Measurements from ENCODE around the gene ZNF865. TPM values are rescaled to one million over a fixed set of nuclear protein-coding genes. Genes with fewer than 3 reads are reported as not detected.

ZNF865 gene
- total and polyA plus RNA-seq, 2 of the 4 experiments (the other 2 are of a cell fraction): under 0.01 to 4.6 TPM

GRCh38 chr19:55632463-55632834 lies 27.0 kb downstream of the ZNF865 start:
- Histone ChIP-seq H4K20me1 (ENCODE audit: insufficient read depth, low read length) (0 out of 2 replicates have a peak, but pooled peaks cover 9% of the 10 kb centered on the region), H4K5ac (ENCODE audit: low read depth, low read length) (peak overlapping the region; percentile 85), H3K36me3 (ENCODE audit: control insufficient read depth, insufficient read depth, low read length) (no peaks in the 10 kb centered on the region), H4K91ac (ENCODE audit: insufficient read depth, low read depth, low read length) (no peak overlapping the region; the same call in 1 of the 2 replicates), H3K27me3 (ENCODE audit: control insufficient read depth, insufficient read depth, low read length) (no peaks in the 10 kb centered on the region), H3K9me3 (ENCODE audit: control insufficient read depth, insufficient read depth, low read length) (no peaks in the 10 kb centered on the region), H3K4me2 (ENCODE audit: low read depth, low read length) (no peak overlapping the region), H3K56ac (ENCODE audit: extremely low read depth, insufficient read depth, low read length) (no peak overlapping the region), H2BK15ac (ENCODE audit: low read depth, low read length) (0 out of 3 replicates have a peak overlapping the region, but pooled peaks have one; percentile 12), H3K14ac (replicated peaks; ENCODE audit: low read depth, low read length) (no peak overlapping the region), H3K79me1 (ENCODE audit: low read depth in 1 of 2, low read length in 2 of 2) (peaks cover 19 to 29% of the 10 kb centered on the region in 2 experiments), H3K4me1 (ENCODE audit: control insufficient read depth, insufficient read depth, low read length) (peaks cover 9% of the 10 kb centered on the region), H4K8ac (ENCODE audit: low read depth in 2 of 2, low read length in 2 of 2) (peak overlapping the region; percentile 26 to 93), H3K18ac (ENCODE audit: low read depth, low read length) (no peak overlapping the region), H3K9ac (ENCODE audit: low read depth, low read length) (0 out of 2 replicates have a peak overlapping the region, but pooled peaks have one; percentile 2), H2BK20ac (ENCODE audit: low read depth, low read length) (no peak overlapping the region), H2AFZ (replicated peaks; ENCODE audit: low read length, poor library complexity) (peak overlapping the region; percentile 98), H2BK120ac (ENCODE audit: low read depth, low read length) (no peak overlapping the region), H3K4ac (ENCODE audit: low read depth, low read length) (0 out of 2 replicates have a peak overlapping the region, but pooled peaks have one; percentile 42), H3K27ac (ENCODE audit: insufficient read depth, low read length) (no peak overlapping the region), H3K4me3 (ENCODE audit: insufficient read depth, low read depth, low read length) (no peak overlapping the region), H2AK5ac (ENCODE audit: low read depth, low read length) (no peak overlapping the region; the same call in 1 of the 2 replicates), H3K9me1 (ENCODE audit: insufficient read depth, low read length) (peaks cover 16% of the 10 kb centered on the region), H2AK9ac (replicated peaks; ENCODE audit: low read depth, low read length, poor library complexity) (peak overlapping the region; percentile 93), H3K23ac (ENCODE audit: low read depth, low read length) (no peak overlapping the region), H2BK5ac (ENCODE audit: low read depth, low read length, poor library complexity, severe bottlenecking) (no peak overlapping the region)
- in situ Hi-C loops (cut with MboI; ENCODE audit: low sequenced_read_pairs) (loop anchor here (25.0 kb wide), 2 partner anchors 345 to 520 kb away; partner anchors contain the start of genes BRSK1, HSPBP1 and PPP1R12C), intact Hi-C loops (cut with micrococcal nuclease) (loop anchor here (1.0 to 10.0 kb wide), 2 partner anchors 115 to 432 kb away; no protein-coding TSS in a partner anchor), dilution Hi-C loops (cut with HindIII; ENCODE audit: low sequenced_read_pairs, unreplicated experiment) (no loop called here)
- ChIA-PET POLR2A (ENCODE audit: unreplicated experiment) (interaction anchor here (0.6 kb wide), 1 partner anchor 9 kb away, joined by 6 read pairs; the partner anchor contains the start of gene ZNF580), CTCF (interaction anchor here (0.6 to 1.5 kb wide), 11 partner anchors 14 to 701 kb away, joined by 3 to 8 read pairs (median 3); partner anchors contain the start of genes CCDC106, U2AF2 and ZNF865)
- DNase-seq (peak; percentile 96), ATAC-seq (ENCODE audit: low read depth) (peak; percentile 73)
- WGBS, 2 experiments (ENCODE audit: extremely low coverage in 2 of 2, insufficient read length in 1 of 2): no CpG with 5 or more reads among the region's 3 CpGs
- BruUV-seq (replicated peaks): no TSS peak
- peak; percentile 29; the same call in 1 of the 2 replicates for TF ChIP-seq MAZ (IDR thresholded peaks at IDR 0.05; ENCODE audit: borderline replicate concordance, low read depth, low read length)
- peak; percentile 35; the same call in 1 of the 2 replicates for TF ChIP-seq RFX5 (IDR thresholded peaks at IDR 0.05; ENCODE audit: low read depth, low read length)
- TF ChIP-seq BHLHE40 (IDR thresholded peaks at IDR 0.05; ENCODE audit: low read depth, low read length): no peak
- TF ChIP-seq MAFK (IDR thresholded peaks at IDR 0.05; ENCODE audit: low read depth, low read length): no peak
- 0 out of 2 replicates have a peak, but pooled peaks have one; percentile 42 for TF ChIP-seq POLR2A (IDR thresholded peaks at IDR 0.05; ENCODE audit: low read depth, low read length)
- no peak for TF ChIP-seq USF2 (IDR thresholded peaks at IDR 0.05; ENCODE audit: low read depth, low read length)
- no peak for TF ChIP-seq CHD1 (IDR thresholded peaks at IDR 0.05; ENCODE audit: low read depth, low read length)
- TF ChIP-seq CEBPB (IDR thresholded peaks at IDR 0.05; ENCODE audit: low read depth, low read length): no peak
- TF ChIP-seq FOS (IDR thresholded peaks at IDR 0.05; ENCODE audit: low read depth, low read length): no peak
- no peak for TF ChIP-seq NFE2L2 (IDR thresholded peaks at IDR 0.05; ENCODE audit: low read depth, low read length)
- TF ChIP-seq ELK1 (IDR thresholded peaks at IDR 0.05; ENCODE audit: borderline replicate concordance, low read depth, low read length): no peak
- TF ChIP-seq SMC3 (IDR thresholded peaks at IDR 0.05; ENCODE audit: low read depth, low read length): peak; percentile 69
- TF ChIP-seq CTCF (conservative IDR thresholded peaks at IDR 0.05; ENCODE audit: low read depth, low read length): peak; percentile 85
- no peak for TF ChIP-seq MXI1 (IDR thresholded peaks at IDR 0.05; ENCODE audit: borderline replicate concordance, low read depth, low read length)
- TF ChIP-seq RCOR1 (IDR thresholded peaks at IDR 0.05; ENCODE audit: insufficient replicate concordance, low read length): no peak

Measured in IMR-90 (cell line).